Measurements from ENCODE around the gene ABCG1.

DNA sequence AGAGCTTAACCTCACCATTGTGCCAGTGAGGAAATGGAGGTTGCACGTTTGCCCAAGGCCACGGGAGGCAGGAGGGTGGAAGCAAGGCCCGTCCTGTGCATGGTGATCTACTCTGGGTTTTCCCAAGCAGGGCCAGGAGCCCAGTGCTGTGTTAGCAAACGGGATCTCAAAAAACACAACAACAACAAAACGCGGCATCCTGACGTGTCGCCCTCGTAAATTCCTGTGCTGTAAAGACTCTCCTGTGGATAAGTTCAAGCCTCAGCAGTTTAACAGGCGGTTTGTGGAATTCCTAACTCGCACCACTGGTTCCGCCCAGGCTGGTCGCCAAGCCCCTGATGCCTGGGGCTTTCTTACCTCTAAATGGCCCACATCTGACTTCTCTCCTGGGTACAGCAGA, 57.1 kb downstream of the ABCG1 start:
- TF ChIP-seq, protein P1, sequence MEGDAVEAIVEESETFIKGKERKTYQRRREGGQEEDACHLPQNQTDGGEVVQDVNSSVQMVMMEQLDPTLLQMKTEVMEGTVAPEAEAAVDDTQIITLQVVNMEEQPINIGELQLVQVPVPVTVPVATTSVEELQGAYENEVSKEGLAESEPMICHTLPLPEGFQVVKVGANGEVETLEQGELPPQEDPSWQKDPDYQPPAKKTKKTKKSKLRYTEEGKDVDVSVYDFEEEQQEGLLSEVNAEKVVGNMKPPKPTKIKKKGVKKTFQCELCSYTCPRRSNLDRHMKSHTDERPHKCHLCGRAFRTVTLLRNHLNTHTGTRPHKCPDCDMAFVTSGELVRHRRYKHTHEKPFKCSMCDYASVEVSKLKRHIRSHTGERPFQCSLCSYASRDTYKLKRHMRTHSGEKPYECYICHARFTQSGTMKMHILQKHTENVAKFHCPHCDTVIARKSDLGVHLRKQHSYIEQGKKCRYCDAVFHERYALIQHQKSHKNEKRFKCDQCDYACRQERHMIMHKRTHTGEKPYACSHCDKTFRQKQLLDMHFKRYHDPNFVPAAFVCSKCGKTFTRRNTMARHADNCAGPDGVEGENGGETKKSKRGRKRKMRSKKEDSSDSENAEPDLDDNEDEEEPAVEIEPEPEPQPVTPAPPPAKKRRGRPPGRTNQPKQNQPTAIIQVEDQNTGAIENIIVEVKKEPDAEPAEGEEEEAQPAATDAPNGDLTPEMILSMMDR (IDR thresholded peaks at IDR 0.05; ENCODE audit: low read length): no peak
- no peak for TF ChIP-seq EZH2 (IDR thresholded peaks at IDR 0.05; ENCODE audit: borderline replicate concordance, low read length)

All from OCI-LY1 (cell line).